ENCODE results near the gene C17orf100. TPM values are rescaled to one million over a fixed set of nuclear protein-coding genes. Genes with fewer than 3 reads are reported as not detected.

Gene C17orf100
- total and polyA plus RNA-seq, 9 of the 15 experiments (the other 6 are each of a cell fraction or from before 2014, with no cell fraction given) = 0.04 to 1.7 (median 0.43) TPM

GRCh38 chr17:6640536-6641246 lies 10.9 kb upstream of the C17orf100 start, which contains the start of the genes KIAA0753 and TXNDC17 (continued):
- TF ChIP-seq BCLAF1 (IDR thresholded peaks at IDR 0.05; ENCODE audit: borderline replicate concordance in 1 of 2, control insufficient read depth in 1 of 2, low read depth in 2 of 2, low read length in 1 of 2) = no peak
- TF ChIP-seq EP400 (IDR thresholded peaks at IDR 0.05) = peak; percentile 81; the same call in 1 of the 2 replicates
- no peak for TF ChIP-seq NR3C1 (CRISPR knock-in tag; IDR thresholded peaks at IDR 0.05)
- no peak for TF ChIP-seq ZNF253 (CRISPR knock-in tag; conservative IDR thresholded peaks at IDR 0.05)
- TF ChIP-seq RBFOX2 (IDR thresholded peaks at IDR 0.05; ENCODE audit: low read depth, low read length) = peak; percentile 97
- no peak for TF ChIP-seq ZNF707 (CRISPR knock-in tag; conservative IDR thresholded peaks at IDR 0.05)
- TF ChIP-seq ATF1 (CRISPR knock-in tag; IDR thresholded peaks at IDR 0.05) = no peak
- peak; percentile 57 for TF ChIP-seq ATF1 (tag; IDR thresholded peaks at IDR 0.05)
- peak; percentile 67 to 78 for TF ChIP-seq MNT (conservative IDR thresholded peaks at IDR 0.05)
- no peak for TF ChIP-seq MAFK (IDR thresholded peaks at IDR 0.05; ENCODE audit: low read length)
- TF ChIP-seq SIN3A (IDR thresholded peaks at IDR 0.05; ENCODE audit: borderline replicate concordance in 2 of 2, control insufficient read depth in 1 of 2, low read depth in 2 of 2, low read length in 2 of 2) = peak; percentile 67 to 78
- peak in 1 of 3 experiments; percentile 51; a peak in 2 of 6 replicates for TF ChIP-seq ZBTB11 (CRISPR knock-in tag; IDR thresholded peaks at IDR 0.05)
- no peak for TF ChIP-seq SIRT6 (IDR thresholded peaks at IDR 0.05; ENCODE audit: low read depth, low read length)
- TF ChIP-seq CCNT2 (IDR thresholded peaks at IDR 0.05; ENCODE audit: borderline replicate concordance, extremely low read depth, insufficient read length, low read depth, low read length) = peak; percentile 53
- TF ChIP-seq TAF9B (IDR thresholded peaks at IDR 0.05; ENCODE audit: partially characterized antibody) = peak; percentile 44
- no peak for TF ChIP-seq PCBP2 (IDR thresholded peaks at IDR 0.05; ENCODE audit: low read depth, low read length, poor library complexity, severe bottlenecking)

All from K562 (cell line).